Testis (tissue), 2 donors: Measurements from ENCODE around the gene ATL1.

Experiments used
- POLR2A ChIP-seq: fragments of 450-650 bp; IDR thresholded peaks from one replicate; pipeline ENCODE4 v1.6.1; 2017; ENCODE audit warnings: antibody characterized with exemption, mild to moderate bottlenecking, moderate library complexity
- TF ChIP-seq, protein P1 (sequence below), 3 experiments: fragments of 450-650 bp in 2 of 3; fragments of 200-600 bp in 1 of 3; sonication (generic) in 1 of 3; IDR thresholded peaks; one replicate each; pipeline ENCODE4 v1.5.1; 2016 to 2019; ENCODE audit warnings: antibody characterized with exemption in 3 of 3, mild to moderate bottlenecking in 2 of 3, moderate library complexity in 1 of 3

GRCh38 chr14:50666772-50667683, 107.1 kb downstream of the ATL1 start:
- peak; percentile 55 for TF ChIP-seq POLR2A
- TF ChIP-seq, protein P1, sequence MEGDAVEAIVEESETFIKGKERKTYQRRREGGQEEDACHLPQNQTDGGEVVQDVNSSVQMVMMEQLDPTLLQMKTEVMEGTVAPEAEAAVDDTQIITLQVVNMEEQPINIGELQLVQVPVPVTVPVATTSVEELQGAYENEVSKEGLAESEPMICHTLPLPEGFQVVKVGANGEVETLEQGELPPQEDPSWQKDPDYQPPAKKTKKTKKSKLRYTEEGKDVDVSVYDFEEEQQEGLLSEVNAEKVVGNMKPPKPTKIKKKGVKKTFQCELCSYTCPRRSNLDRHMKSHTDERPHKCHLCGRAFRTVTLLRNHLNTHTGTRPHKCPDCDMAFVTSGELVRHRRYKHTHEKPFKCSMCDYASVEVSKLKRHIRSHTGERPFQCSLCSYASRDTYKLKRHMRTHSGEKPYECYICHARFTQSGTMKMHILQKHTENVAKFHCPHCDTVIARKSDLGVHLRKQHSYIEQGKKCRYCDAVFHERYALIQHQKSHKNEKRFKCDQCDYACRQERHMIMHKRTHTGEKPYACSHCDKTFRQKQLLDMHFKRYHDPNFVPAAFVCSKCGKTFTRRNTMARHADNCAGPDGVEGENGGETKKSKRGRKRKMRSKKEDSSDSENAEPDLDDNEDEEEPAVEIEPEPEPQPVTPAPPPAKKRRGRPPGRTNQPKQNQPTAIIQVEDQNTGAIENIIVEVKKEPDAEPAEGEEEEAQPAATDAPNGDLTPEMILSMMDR (IDR thresholded peaks at IDR 0.05): no peak
